Progenitor cell of endocrine pancreas (in vitro differentiated cells): ENCODE measurements around the gene PHLDA1. TPM values are rescaled to one million over a fixed set of nuclear protein-coding genes. Genes with fewer than 3 reads are reported as not detected.

Experiments used
- DNase-seq: peaks from one replicate; pipeline ENCODE4 v3.0.0; 2021; ENCODE audit warnings: low spot score; ENCODE audit not compliant: unreplicated experiment
- H3K27ac Mint-ChIP-seq: 2 replicates; pipeline ENCODE4 v1.8.0; 2021; ENCODE audit warnings: mild to moderate bottlenecking, moderate library complexity, mixed read lengths
- H3K27me3 Mint-ChIP-seq: 2 replicates; pipeline ENCODE4 v1.8.0; 2021; ENCODE audit warnings: mixed read lengths
- H3K36me3 Mint-ChIP-seq: 2 replicates; pipeline ENCODE4 v1.8.0; 2022; ENCODE audit warnings: mixed read lengths; ENCODE audit not compliant: insufficient read depth
- H3K4me1 Mint-ChIP-seq: 2 replicates; pipeline ENCODE4 v1.8.0; 2021; ENCODE audit warnings: low read depth, mixed read lengths
- H3K4me3 Mint-ChIP-seq: 2 replicates; pipeline ENCODE4 v1.8.0; 2021; ENCODE audit warnings: low read depth, mild to moderate bottlenecking, moderate library complexity, mixed read lengths
- H3K9me3 Mint-ChIP-seq: 2 replicates; pipeline ENCODE4 v1.8.0; 2021; ENCODE audit warnings: low read depth, mixed read lengths
- total RNA-seq: library from RNA; stranded (reverse); gene quantifications from 2 replicates; pipeline ENCODE4 v1.2.1, GENCODE V29; 2021
- TF ChIP-seq, protein P1 (sequence below): fragments of 200-600 bp; sonication (generic); IDR thresholded peaks from one replicate; pipeline ENCODE4 v1.5.0; 2021; ENCODE audit warnings: antibody characterized with exemption, mild to moderate bottlenecking; ENCODE audit not compliant: unreplicated experiment

The PHLDA1 gene
- total RNA-seq, 1 donor from 2014 or later = 45.4 TPM

DNA sequence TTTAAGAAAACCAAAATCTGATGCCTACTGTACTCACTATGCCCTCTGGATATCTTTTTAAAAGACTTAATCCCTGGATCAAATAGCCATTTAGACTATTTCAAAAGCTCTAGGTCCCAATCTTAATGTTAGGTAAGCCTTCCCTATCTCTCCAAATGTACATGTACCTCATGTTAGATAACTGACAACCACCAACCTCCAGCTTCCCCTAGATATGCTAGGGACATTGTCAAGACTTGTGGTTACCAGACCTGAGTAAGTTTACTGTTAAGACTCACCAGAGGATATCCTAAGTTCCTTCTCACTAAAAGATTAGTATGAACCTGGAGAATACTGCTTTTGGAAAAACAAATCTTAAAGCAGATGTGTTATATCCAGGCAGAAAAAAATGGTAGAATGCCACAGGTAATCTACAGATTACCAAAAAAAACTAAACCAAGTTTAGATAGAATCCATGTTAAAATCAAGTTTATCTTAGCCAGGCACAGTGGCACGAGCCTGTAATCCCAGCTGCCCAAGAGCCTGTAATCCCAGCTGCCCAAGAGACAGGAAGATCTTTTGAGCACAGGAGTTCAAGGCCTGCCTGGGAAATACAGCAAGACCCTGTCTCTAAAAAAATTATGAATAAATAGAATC, 43.2 kb upstream of the PHLDA1 start:
- Mint-ChIP-seq H3K27ac (peak overlapping the region; percentile 9), H3K9me3 (peaks cover 8% of the 10 kb centered on the region), H3K4me1 (peaks cover 19% of the 10 kb centered on the region), H3K4me3 (no peak overlapping the region), H3K27me3 (no peaks in the 10 kb centered on the region), H3K36me3 (peaks cover 24% of the 10 kb centered on the region)
- no peak for DNase-seq
- TF ChIP-seq, protein P1, sequence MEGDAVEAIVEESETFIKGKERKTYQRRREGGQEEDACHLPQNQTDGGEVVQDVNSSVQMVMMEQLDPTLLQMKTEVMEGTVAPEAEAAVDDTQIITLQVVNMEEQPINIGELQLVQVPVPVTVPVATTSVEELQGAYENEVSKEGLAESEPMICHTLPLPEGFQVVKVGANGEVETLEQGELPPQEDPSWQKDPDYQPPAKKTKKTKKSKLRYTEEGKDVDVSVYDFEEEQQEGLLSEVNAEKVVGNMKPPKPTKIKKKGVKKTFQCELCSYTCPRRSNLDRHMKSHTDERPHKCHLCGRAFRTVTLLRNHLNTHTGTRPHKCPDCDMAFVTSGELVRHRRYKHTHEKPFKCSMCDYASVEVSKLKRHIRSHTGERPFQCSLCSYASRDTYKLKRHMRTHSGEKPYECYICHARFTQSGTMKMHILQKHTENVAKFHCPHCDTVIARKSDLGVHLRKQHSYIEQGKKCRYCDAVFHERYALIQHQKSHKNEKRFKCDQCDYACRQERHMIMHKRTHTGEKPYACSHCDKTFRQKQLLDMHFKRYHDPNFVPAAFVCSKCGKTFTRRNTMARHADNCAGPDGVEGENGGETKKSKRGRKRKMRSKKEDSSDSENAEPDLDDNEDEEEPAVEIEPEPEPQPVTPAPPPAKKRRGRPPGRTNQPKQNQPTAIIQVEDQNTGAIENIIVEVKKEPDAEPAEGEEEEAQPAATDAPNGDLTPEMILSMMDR = no peak

DNA sequence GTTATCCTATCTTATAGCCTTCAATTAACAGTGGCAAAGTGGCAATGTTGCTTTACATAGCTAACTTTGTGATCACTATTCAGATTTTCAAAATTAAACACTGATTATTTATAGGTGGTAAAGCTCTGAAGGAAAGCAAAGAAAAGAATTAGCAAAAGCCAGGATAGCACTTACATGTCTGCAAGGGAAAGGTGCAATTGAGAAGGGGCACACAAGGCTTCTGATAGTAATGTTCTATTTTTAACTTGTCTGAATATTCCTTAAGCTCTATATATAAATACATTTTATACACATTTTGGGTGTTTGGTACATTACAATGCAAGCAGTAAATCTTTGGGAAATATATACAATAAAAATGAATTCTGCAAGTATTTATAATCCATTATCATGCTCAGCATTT, 42.0 kb upstream of the PHLDA1 start:
- no peak for DNase-seq
- Mint-ChIP-seq H3K36me3 (peaks cover 18% of the 10 kb centered on the region), H3K9me3 (peaks cover 3% of the 10 kb centered on the region), H3K4me1 (peaks cover 19% of the 10 kb centered on the region), H3K27me3 (no peaks in the 10 kb centered on the region), H3K27ac (no peak overlapping the region), H3K4me3 (no peak overlapping the region)
- TF ChIP-seq, protein P1 = no peak

DNA sequence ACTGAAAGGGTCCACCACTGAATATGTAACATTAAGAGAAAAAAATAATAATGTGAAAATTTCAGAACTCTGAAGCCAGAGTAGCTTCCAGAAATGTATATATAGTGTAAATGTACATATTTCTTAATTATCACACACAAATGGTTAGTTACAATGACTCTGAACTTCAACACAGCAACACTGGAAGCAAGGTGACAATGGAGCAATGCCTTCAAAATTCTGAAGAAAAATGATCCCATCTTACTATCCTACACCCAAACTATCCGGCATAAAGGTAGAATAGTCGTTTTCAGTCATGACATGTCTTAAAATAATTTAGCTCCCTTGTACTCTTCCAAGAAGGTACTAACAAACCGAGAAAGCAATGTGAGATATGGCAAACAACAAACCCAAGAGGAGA, 41.0 kb upstream of the PHLDA1 start:
- H3K9me3 Mint-ChIP-seq = no peaks in the 10 kb centered on the region
- H3K27ac Mint-ChIP-seq = no peak overlapping the region
- TF ChIP-seq, protein P1 = no peak
- no peak overlapping the region for H3K4me3 Mint-ChIP-seq
- no peak for DNase-seq
- peaks cover 19% of the 10 kb centered on the region for H3K36me3 Mint-ChIP-seq
- H3K27me3 Mint-ChIP-seq = no peaks in the 10 kb centered on the region
- peaks cover 17% of the 10 kb centered on the region for H3K4me1 Mint-ChIP-seq

DNA sequence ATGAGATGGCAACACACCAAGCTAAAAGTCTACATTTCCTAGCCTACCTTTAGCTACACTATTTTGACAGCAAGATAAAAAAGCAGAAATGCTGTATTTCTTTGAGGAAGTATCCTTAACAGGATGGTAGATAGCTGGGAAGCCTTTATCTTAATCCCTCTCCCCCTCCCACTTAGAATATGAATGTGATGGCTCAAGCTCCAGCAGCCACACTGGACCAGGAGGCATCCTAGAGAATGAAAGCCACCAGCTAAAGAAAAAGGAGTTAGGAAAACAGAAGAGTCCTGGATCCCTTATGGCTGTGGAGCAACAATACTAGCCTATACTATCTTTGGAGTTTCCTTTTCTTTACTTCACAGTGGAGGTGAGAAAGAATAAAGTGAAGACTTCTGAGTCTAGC, 37.8 kb upstream of the PHLDA1 start:
- Mint-ChIP-seq H3K4me1 (peaks cover 10% of the 10 kb centered on the region), H3K27me3 (no peaks in the 10 kb centered on the region), H3K4me3 (no peak overlapping the region), H3K27ac (peak overlapping the region; percentile 25), H3K9me3 (peaks cover 14% of the 10 kb centered on the region), H3K36me3 (peaks cover 42% of the 10 kb centered on the region)
- DNase-seq = no peak
- TF ChIP-seq, protein P1 = no peak

DNA sequence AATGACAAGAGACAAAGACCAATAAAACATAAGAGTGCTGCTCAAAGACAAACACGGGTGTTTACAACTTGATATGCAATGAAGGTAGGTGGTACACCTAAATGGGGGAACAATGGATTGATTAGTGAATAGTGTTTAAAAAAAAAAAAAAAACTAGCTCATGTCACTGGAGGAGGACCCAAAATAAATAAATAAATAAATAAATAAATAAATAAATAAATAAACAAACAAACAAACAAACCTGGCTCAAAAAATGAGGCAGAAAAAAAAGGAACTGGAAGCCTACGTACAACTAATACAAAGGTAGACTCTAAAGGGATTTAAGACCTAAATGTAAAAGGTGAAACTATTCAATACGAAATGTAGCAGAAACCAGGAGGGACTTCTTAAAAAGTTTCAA, 34.3 kb upstream of the PHLDA1 start:
- no peak for DNase-seq
- Mint-ChIP-seq H3K36me3 (peaks cover 42% of the 10 kb centered on the region), H3K9me3 (peaks cover 16% of the 10 kb centered on the region), H3K4me3 (no peak overlapping the region), H3K27ac (no peak overlapping the region), H3K4me1 (peaks cover 7% of the 10 kb centered on the region), H3K27me3 (no peaks in the 10 kb centered on the region)
- TF ChIP-seq, protein P1 = no peak
